HG03159 (cell line): ENCODE results near the gene ITIH2.
"Not testable (repeated sequence)": the region's sequence is repeated elsewhere in the genome, so short reads cannot be mapped to it uniquely, and the experiment has no call there.

Experiments
- ATAC-seq: cut with Tn5 transposase; IDR thresholded peaks from one replicate; pipeline ENCODE4 v1.9.1; 2021; ENCODE audit warnings: mild to moderate bottlenecking, moderate library complexity; ENCODE audit not compliant: unreplicated experiment

ITIH2 gene

DNA sequence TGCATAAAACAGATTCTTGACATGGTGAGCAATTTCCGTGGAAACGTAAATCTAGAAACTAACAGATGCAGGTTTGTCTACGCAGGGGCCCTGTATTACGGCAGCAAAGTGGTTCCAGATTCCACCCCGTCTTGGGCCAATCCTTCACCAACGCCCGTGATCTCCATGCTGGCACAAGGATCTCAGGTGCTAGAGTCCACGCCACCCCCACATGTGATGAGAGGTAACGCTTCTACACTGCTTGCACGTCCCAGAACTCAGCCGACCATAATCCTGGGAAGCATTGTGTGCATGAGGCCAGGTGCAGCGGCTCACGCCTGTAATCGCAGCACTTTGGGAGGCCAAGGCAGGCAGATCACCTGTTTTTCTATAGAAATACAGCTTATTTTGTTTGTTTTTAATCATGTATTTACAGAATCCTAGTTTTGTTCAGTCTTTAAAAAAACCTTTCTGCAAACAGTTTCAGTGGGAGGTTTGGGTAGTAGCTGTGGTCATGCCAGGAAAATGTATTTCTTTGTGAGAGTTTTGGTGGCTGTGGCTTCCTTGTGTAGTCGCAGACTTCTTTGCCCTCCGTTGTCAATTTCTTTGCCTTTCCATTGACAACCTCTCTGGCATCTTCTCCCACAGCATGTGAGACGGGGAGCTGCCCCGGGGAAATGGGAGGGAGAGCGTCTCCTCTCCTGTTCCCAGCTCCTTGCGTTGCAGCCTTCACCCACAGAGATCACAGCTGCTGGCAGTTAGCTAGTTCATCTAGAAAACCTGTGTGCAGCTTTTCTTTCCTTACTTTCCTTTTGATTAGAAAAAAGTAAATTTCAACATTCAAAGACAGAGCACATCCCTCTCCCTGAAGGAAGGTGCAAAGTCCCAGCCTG is 35.7 kb downstream of the ITIH2 start:
- ATAC-seq, result no peak

GRCh38 chr10:7744307-7744706 is 41.2 kb downstream of the ITIH2 start:
- ATAC-seq, result no peak

- ATAC-seq, result not testable (repeated sequence)
These were observed 45.5 kb downstream of the ITIH2 start for GRCh38 chr10:7748637-7749036.

DNA sequence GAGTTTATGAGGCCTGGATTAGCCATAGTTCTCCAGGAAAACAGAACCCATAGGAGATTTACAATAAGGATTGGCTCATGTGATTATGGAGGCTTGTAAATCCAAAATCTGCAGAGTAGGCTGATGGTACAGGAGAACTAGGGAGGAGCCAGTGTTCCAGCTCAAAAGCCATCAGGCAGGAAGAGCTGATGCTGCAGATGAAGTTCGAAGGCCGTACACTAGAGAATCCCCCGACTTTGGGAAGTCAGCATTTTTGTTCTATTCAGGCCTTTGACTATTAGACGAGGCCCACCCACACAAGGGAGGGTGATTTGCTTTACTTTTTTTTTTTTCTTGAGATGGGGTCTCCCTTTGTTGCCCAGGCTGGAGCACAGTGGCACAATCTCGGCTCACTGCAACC is 47.1 kb downstream of the ITIH2 start:
- no peak for ATAC-seq

DNA sequence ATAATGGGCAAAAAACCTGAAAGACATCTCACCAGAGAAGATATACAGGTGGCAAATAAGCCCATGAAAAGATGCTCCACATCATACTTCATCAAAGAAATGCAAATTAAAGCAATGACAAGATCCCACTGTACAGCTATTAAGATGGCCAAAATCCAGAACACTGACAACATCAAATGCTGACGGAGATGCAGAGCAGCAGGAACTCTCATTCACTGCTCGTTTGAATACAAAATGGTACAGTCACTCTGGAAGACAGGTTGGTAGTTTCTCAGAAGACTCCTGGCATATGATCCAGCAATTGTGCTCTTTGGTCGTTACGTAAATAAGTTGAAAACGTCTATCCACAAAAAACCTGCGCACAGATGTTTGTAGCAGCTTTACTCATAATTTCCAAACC is 49.1 kb downstream of the ITIH2 start:
- ATAC-seq, result no peak

DNA sequence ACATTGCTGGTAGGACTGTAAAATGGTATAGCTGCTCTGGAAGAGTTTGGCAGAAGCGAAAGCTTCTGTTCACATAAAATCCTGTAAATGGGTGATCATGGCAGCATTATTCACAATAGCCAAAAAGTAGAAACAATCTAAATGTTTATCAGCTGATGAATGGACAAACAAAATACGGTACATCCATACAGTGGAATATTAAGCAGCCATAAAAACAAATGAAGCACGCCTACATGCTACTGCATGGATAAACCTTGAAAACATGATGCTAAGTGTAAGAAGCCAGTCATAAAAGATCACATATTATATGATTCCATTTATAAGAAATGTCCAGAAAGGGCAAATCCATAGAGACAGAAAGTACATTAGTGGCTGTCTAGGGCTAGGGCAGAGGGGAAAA is 52.0 kb downstream of the ITIH2 start:
- ATAC-seq, result no peak

- no peak for ATAC-seq
These were observed 53.4 kb downstream of the ITIH2 start for GRCh38 chr10:7756360-7756992.

DNA sequence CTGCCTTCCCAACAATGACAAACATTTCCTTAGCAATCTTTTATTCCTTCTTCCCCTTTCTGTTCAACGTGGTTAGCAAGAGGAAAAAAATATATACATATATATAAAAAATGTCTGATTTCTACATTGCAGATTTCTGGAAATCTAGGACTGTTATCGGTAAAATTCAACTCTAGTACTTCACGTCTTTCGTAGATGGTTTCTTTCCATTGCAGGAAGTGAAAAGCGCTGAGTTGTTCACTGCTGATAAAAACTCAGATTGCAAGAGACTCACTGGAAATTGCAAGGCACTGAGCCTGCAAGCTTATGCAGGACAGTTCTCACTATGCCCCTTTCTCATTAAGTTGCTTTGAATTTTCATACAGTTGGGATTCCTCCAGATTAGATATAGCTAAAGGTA is 60.8 kb downstream of the ITIH2 start:
- no peak for ATAC-seq

DNA sequence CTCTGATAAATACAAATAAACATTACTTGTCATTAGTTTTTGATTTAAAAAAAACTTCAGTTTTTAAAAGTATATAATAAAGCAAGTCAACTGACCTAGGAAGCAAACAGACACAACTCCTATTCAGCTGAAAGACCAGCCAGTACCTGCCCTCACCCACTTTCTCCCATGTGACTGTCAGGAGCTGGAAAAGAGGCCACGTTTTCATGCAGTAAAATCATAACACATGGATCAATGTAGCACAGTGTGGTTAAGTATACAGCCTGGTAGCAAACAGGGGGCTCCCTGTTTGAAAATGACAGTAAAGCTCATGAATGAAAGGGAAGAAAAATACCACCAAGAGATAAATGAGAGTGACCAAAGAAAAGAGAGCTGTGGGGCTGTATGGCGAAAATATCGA is 63.1 kb downstream of the ITIH2 start:
- no peak for ATAC-seq

- ATAC-seq, result no peak
These were observed 64.1 kb downstream of the ITIH2 start for GRCh38 chr10:7767209-7767608.

DNA sequence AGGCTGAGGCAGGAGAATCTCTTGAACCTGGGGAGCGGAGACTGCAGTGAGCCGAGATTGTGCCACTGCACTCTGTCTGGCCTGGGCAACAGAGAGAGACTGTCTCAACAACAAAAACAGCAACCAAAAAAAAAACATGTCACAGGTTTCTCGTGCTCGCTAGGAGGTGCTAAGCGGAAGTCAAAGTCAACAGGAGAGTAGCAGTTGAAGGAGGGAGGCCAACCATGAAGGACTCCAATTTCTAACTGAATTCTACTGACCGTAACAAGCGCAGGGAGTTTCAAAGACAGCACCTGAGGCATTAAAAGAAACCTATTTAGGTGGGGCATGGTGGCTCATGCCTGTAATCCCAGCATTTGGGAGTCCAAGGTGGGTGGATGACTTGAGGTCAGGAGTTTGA is 65.3 kb downstream of the ITIH2 start:
- no peak for ATAC-seq

GRCh38 chr10:7773845-7774801 is 71.0 kb downstream of the ITIH2 start:
- ATAC-seq, result no peak

DNA sequence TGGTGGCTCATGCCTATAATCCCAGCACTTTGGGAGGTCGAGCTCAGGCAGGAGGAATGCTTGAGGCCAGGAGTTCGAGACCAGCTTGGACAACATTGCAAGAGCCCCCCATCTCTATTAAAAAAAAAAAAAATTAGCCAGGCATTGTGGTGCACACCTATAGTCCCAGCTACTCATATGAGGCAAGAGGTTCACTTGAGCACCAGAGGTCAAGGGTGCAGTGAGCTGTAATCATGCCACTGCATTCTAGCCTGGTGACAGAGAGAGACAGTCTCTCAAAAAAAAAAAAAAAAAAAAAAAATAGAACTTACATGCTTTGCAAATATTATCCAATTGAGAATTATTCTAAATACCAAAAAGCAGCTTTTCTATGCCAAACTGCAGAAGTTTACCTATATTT is 73.7 kb downstream of the ITIH2 start:
- ATAC-seq, result no peak

DNA sequence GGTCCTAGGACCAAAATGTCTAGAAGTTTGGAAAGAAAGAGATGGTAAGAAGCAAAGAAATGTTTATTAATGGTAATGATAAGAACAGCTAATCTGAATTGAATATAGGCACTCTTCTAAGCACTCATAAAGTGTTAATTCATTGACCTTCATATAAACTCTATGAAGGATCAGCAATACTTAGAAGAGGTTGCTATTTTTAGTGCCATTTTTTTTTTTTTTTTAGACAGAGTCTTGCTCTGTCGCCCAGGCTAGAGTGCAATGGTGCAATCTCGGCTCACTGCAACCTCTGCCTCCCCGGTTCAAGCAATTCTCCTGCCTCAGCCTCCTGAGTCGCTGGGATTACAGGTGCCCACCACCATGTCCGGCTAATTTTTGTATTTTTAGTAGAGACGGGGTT is 79.1 kb downstream of the ITIH2 start:
- ATAC-seq, result not testable (repeated sequence)

DNA sequence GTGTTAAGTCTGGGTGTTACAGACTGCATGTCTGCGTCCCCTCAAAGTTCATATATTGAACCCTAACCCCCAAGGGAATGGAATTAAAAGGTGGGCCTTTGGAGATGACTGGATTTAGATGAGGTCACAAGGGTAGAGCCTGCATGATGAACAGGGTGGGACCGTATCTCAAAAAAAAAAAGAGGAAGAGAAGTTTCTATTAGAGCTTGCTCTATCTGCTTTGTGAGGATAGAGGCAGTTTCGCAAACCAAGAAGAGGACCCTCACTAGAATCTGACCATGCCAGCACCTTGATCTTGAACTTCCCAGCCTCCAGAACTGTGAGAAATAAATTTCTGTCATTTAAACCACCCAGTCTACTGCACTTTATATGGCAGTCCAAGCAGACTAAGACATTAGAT is 83.3 kb downstream of the ITIH2 start:
- ATAC-seq, result no peak

DNA sequence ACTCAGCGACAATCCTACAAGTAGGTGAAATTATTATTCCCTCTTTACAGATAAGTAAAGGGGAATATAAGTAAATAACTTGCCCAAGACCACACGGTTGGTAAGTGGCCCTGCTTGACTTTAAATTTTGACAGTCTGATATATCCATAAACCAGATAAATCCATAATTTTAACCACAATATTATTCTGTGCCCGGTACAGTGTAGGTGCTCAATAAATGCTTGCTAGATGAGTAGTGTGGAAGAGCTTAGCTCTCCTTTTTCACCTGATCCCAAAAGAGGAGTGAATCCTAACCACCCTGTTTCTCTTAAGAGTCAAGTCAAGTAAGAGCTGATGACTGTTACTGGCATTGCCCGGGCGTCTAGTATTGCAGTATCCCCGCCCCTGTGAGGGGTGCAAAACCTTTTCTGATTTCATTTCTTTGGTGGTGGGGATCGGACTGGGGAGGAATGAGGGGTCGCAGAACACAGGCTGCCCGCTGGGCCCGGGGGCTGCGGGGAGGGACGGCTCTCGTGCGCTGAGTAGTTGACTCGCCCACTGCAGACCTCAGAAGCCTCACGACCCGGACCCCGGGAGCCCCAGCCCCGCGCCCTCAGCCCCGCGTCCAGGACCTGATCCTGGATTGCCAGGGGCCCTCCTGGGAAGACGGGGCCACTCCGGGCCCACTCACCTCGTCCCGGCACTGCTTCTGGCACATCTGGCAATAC is 84.2 kb downstream of the ITIH2 start:
- ATAC-seq, result peak; percentile 2

DNA sequence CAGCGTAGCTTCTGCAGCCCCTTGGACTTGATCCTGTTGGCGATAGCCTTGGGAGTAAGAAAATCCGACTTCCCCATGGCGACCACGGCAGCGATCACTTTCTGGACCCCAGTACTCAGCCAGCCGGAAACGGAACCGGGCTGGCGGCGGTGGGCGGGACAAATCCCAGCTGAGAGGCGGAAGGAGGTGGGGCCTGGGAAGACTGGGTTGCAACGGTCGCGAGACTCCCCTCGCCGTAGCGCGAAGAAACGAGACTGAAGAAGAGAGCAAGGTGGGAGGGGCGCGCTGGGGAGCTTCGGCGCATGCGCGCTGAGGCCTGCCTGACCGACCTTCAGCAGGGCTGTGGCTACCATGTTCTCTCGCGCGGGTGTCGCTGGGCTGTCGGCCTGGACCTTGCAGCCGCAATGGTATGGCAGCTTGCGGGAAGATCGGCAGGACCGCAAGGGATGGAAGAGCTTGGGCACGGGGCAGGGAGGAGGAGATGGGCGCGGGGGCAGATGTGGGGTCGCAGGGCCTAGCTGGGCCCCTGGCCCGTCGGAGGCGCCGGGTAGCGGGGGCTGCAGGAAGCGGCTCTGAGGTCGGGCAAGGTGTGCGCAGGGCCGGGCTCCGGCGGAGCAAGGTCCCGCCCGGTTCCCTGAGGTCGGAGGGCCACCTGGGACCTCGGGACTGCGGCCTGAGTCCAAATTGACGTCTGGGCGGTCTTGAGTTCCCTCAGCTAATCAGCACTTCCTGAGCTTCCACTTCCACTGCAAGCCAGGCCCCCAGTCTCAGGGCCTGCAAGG is 84.9 kb downstream of the ITIH2 start, which contains the start of the genes ATP5F1C and KIN:
ATP5F1C (plus strand) TSS at position 321 of the 782 bp plus-strand sequence; CDS start at position 352, 31 bp downstream.
KIN (minus strand) TSS at position 137 of the 782 bp plus-strand sequence; CDS start at position 77, 60 bp downstream.
- ATAC-seq, result peak; percentile 93

DNA sequence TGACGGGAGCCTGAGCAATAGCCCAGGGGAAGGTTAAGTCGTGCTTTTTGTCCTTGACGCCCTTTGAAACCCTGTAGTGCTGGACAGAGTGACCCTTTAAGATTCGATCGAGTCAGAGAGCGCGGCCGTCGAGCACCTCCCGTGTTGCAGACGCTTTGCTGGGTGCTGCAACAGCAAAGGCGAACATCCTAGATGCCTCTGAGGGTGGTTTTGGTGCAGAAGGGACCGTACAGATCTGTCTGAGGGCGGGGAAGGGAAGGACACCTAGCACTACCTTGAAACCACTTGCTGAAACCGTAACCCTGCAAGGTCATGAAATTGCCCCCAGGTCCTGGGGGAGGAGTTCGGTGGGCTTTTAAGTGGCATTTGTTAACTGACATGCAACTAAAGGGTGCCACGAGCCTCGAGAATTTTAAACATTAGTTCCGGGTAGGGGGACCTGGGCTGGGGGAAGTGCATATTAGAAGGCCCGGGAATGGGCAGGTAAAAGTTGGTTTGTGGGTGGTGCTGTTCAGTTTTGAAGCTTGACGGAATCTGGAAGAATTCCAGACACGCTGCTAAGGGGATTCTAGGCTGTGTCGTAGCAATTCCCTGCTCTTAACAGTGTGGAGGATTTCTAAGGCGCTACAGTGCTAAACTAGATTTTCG is 85.6 kb downstream of the ITIH2 start:
- ATAC-seq, result peak; percentile 17

GRCh38 chr10:7789390-7789789 is 86.3 kb downstream of the ITIH2 start:
- ATAC-seq, result no peak
